OCI-LY7 (cell line): ENCODE measurements around the gene KIAA1755. TPM values are rescaled to one million over a fixed set of nuclear protein-coding genes. Genes with fewer than 3 reads are reported as not detected.

Experiments
- BruUV-seq: library from RNA; stranded (reverse); fragments of 400-500 nt; replicated peaks from 2 replicates; lab custom pipeline; 2021; lab: Mats Ljungman, UMichigan
- CTCF ChIA-PET: fragments of 300-600 bp; sonication (Branson Sonifier 250); formaldehyde crosslinking; loops from one replicate; lab custom pipeline; 2022; ENCODE audit warnings: antibody characterized with exemption; ENCODE audit not compliant: unreplicated experiment; lab: Charles Lee
- POLR2A ChIA-PET: fragments of 300-600 bp; sonication (Branson Sonifier 250); formaldehyde crosslinking; loops from one replicate; lab custom pipeline; 2022; ENCODE audit warnings: antibody characterized with exemption; lab: Charles Lee
- DNase-seq: peaks from one replicate; pipeline ENCODE4 v3.0.0-alpha.2; 2015; ENCODE audit warnings: low spot score
- H2AFZ ChIP-seq: fragments of 200-600 bp; sonication (generic), shearing (Covaris generic); 2 replicates; pipeline ENCODE4 v1.6.1; 2014; ENCODE audit warnings: mild to moderate bottlenecking, antibody characterized with exemption, low read length, moderate library complexity
- H3K27ac ChIP-seq: fragments of 200-600 bp; sonication (generic); 2 replicates; pipeline ENCODE4 v1.5.1; 2014; ENCODE audit warnings: mixed run types, low read depth, mild to moderate bottlenecking, moderate library complexity, low read length, inconsistent platforms; ENCODE audit not compliant: poor library complexity, severe bottlenecking
- H3K36me3 ChIP-seq: fragments of 200-600 bp; sonication (generic); 2 replicates; pipeline ENCODE4 v1.6.1; 2014; ENCODE audit warnings: mild to moderate bottlenecking, antibody characterized with exemption, low read length, moderate library complexity, mixed read lengths; ENCODE audit not compliant: insufficient read depth
- H3K4me1 ChIP-seq: fragments of 200-600 bp; sonication (generic); 2 replicates; pipeline ENCODE4 v1.5.1; 2014; ENCODE audit warnings: mild to moderate bottlenecking, low read length; ENCODE audit not compliant: insufficient read depth, poor library complexity, severe bottlenecking
- H3K4me2 ChIP-seq: fragments of 200-600 bp; sonication (generic); 2 replicates; pipeline ENCODE4 v1.6.1; 2014; ENCODE audit warnings: mild to moderate bottlenecking, low read length
- H3K4me3 ChIP-seq: fragments of 200-600 bp; sonication (generic); 2 replicates; pipeline ENCODE4 v1.5.1; 2014; ENCODE audit warnings: mild to moderate bottlenecking, low read depth, low read length; ENCODE audit not compliant: poor library complexity, severe bottlenecking
- H3K79me2 ChIP-seq: fragments of 200-600 bp; sonication (generic); 2 replicates; pipeline ENCODE4 v1.6.1; 2016; ENCODE audit warnings: low read depth, mild to moderate bottlenecking, low read length, moderate library complexity, mixed read lengths; ENCODE audit not compliant: insufficient read depth
- H3K9me2 ChIP-seq: fragments of 200-600 bp; sonication (generic); 2 replicates; pipeline ENCODE4 v1.6.1; 2016; ENCODE audit warnings: mild to moderate bottlenecking, low read length, mixed read lengths; ENCODE audit not compliant: insufficient read depth
- H3K9me3 ChIP-seq: fragments of 200-600 bp; sonication (generic); 2 replicates; pipeline ENCODE4 v1.6.1; 2014; ENCODE audit warnings: mild to moderate bottlenecking, mixed run types, low read length, mixed read lengths
- H4K20me1 ChIP-seq: fragments of 200-600 bp; sonication (generic); 2 replicates; pipeline ENCODE4 v1.6.1; 2014; ENCODE audit warnings: mild to moderate bottlenecking, antibody characterized with exemption, low read length, moderate library complexity, mixed read lengths; ENCODE audit not compliant: insufficient read depth
- EZH2phosphoT487 ChIP-seq: fragments of 200-600 bp; sonication (generic); IDR thresholded peaks from 2 replicates; pipeline ENCODE4 v1.6.1; 2018; ENCODE audit warnings: low read depth, borderline replicate concordance, mild to moderate bottlenecking, mixed run types, antibody characterized with exemption, low read length, moderate library complexity, mixed read lengths
- intact Hi-C: fragments of 100-400 bp; cut with micrococcal nuclease; formaldehyde crosslinking; loops from one replicate; pipeline ENCODE4 v1.10.0; 2022; ENCODE audit not compliant: unreplicated experiment
- total RNA-seq, 2 experiments: library from RNA; depleted of rRNA in 1 of 2; stranded (reverse); fragments of >200 nt in 1 of 2; shearing (Covaris generic) in 1 of 2; gene quantifications; 2 replicates each; pipeline ENCODE4 v1.2.3, GENCODE V29; 2014 to 2022
- TF ChIP-seq, protein P1 (sequence below): fragments of 200-600 bp; sonication (generic); conservative IDR thresholded peaks from 2 replicates; pipeline ENCODE4 v1.5.1; 2014; ENCODE audit warnings: mild to moderate bottlenecking, antibody characterized with exemption, low read length, moderate library complexity, mixed read lengths

Gene KIAA1755
- total RNA-seq, 2 experiments from 2014 or later = not detected

DNA sequence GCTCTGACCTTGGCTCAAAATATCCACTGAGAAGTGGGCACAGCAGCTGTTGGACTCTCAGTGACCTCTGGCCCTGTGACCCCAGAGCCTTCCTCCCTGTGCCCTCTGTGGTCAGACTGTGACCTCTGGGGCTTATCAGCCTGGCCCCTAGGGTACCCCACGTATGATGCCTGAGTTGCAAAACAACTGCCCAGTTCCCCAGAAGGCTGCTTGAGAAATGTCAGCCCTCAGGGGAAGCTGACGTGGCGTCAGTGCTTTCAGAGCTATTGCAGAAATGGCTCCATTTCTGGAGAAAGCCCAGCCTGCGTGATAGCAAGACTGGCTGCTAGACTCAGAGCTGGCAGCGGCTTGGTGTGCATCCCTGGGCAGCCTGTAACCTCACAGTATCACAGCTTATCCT lies 63.9 kb downstream of the KIAA1755 start:
- POLR2A ChIA-PET = interaction anchor here (0.7 to 1.3 kb wide), 3 partner anchors 10 to 436 kb away, joined by 3 read pairs; no protein-coding TSS in a partner anchor
- intact Hi-C loops = no loop called here
- BruUV-seq = no TSS peak
- Histone ChIP-seq H3K4me3 (no peak overlapping the region), H3K4me1 (no peaks in the 10 kb centered on the region), H3K79me2 (no peaks in the 10 kb centered on the region), H3K4me2 (no peak overlapping the region), H2AFZ (no peak overlapping the region), H3K9me2 (no peaks in the 10 kb centered on the region), H3K27ac (no peak overlapping the region), H4K20me1 (no peaks in the 10 kb centered on the region), H3K9me3 (no peaks in the 10 kb centered on the region), H3K36me3 (no peaks in the 10 kb centered on the region)
- DNase-seq = no peak
- CTCF ChIA-PET = interaction anchor here (0.6 kb wide), 1 partner anchor 22 kb away, joined by 3 read pairs; no protein-coding TSS in a partner anchor
- TF ChIP-seq, protein P1, sequence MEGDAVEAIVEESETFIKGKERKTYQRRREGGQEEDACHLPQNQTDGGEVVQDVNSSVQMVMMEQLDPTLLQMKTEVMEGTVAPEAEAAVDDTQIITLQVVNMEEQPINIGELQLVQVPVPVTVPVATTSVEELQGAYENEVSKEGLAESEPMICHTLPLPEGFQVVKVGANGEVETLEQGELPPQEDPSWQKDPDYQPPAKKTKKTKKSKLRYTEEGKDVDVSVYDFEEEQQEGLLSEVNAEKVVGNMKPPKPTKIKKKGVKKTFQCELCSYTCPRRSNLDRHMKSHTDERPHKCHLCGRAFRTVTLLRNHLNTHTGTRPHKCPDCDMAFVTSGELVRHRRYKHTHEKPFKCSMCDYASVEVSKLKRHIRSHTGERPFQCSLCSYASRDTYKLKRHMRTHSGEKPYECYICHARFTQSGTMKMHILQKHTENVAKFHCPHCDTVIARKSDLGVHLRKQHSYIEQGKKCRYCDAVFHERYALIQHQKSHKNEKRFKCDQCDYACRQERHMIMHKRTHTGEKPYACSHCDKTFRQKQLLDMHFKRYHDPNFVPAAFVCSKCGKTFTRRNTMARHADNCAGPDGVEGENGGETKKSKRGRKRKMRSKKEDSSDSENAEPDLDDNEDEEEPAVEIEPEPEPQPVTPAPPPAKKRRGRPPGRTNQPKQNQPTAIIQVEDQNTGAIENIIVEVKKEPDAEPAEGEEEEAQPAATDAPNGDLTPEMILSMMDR = no peak
- TF ChIP-seq EZH2phosphoT487 = no peak

DNA sequence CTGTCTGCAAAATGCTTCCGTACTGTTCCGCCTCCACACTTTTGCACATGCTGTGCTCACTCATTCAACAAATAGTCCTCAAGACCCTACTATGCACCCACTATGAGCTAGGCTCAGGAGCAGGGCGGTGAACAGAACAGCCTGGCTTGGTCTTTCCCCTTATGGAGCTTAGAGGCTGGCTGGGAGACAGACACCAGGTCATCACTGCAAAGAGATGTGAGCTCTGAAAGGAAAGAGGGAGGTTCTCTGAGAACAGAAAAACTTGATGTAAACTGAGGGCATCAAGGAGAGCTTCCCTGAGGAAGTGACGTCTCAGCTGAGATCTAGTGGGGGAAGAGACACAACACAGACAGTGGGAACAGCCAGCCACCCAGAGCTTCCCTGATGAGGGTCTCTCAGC lies 64.5 kb downstream of the KIAA1755 start:
- ChIA-PET CTCF (no interaction called here), POLR2A (interaction anchor here (0.5 to 1.3 kb wide), 3 partner anchors 11 to 435 kb away, joined by 3 read pairs; no protein-coding TSS in a partner anchor)
- no TSS peak for BruUV-seq
- Histone ChIP-seq H4K20me1 (no peaks in the 10 kb centered on the region), H3K4me2 (no peak overlapping the region), H3K4me1 (no peaks in the 10 kb centered on the region), H2AFZ (no peak overlapping the region), H3K27ac (no peak overlapping the region), H3K9me2 (no peaks in the 10 kb centered on the region), H3K9me3 (no peaks in the 10 kb centered on the region), H3K79me2 (no peaks in the 10 kb centered on the region), H3K4me3 (no peak overlapping the region), H3K36me3 (no peaks in the 10 kb centered on the region)
- intact Hi-C loops = no loop called here
- no peak for DNase-seq
- TF ChIP-seq, protein P1 = no peak
- no peak for TF ChIP-seq EZH2phosphoT487

DNA sequence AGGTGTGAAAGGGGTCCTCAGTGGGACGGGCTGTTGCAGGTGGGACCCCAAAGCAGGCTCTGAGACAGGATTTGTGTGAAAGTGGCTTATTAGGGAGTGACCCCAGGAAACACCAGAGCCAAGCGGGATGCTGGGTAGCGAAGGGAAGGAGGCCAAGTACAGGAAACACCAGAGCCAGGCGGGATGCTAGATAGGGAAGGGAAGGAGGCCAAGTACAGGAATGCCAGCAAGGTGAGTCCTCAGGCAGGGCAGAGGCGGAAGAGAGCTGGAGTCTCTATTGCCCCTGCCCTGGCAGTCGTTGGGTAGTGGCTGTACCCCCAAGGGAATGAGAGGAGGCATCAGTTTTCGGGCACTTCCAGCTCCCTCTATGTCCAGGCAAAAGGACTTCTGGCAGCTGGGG lies 65.0 kb downstream of the KIAA1755 start:
- Histone ChIP-seq H3K4me2 (no peak overlapping the region), H3K9me2 (no peaks in the 10 kb centered on the region), H3K79me2 (no peaks in the 10 kb centered on the region), H4K20me1 (no peaks in the 10 kb centered on the region), H3K4me1 (no peaks in the 10 kb centered on the region), H3K9me3 (no peaks in the 10 kb centered on the region), H3K4me3 (no peak overlapping the region), H3K27ac (no peak overlapping the region), H3K36me3 (no peaks in the 10 kb centered on the region), H2AFZ (no peak overlapping the region)
- ChIA-PET CTCF (no interaction called here), POLR2A (interaction anchor here (0.5 kb wide), 1 partner anchor 109 kb away, joined by 3 read pairs; no protein-coding TSS in a partner anchor)
- no peak for DNase-seq
- TF ChIP-seq EZH2phosphoT487 = no peak
- TF ChIP-seq, protein P1 = no peak
- BruUV-seq = no TSS peak
- intact Hi-C loops = no loop called here
